NB4 (cell line): ENCODE results near the gene GCAT.

Source experiments
- MYC ChIP-seq: IDR thresholded peaks from 2 replicates; pipeline ENCODE4 v1.6.1; 2011; ENCODE audit warnings: low read depth, low read length
- POLR2A ChIP-seq: IDR thresholded peaks from 2 replicates; pipeline ENCODE4 v1.6.1; 2011; ENCODE audit warnings: mild to moderate bottlenecking; ENCODE audit not compliant: insufficient read length; ENCODE audit errors: extremely low read depth
- TF ChIP-seq, protein P1 (sequence below): IDR thresholded peaks from one replicate; pipeline ENCODE4 v1.5.1; 2012; ENCODE audit warnings: low read depth, low read length

DNA sequence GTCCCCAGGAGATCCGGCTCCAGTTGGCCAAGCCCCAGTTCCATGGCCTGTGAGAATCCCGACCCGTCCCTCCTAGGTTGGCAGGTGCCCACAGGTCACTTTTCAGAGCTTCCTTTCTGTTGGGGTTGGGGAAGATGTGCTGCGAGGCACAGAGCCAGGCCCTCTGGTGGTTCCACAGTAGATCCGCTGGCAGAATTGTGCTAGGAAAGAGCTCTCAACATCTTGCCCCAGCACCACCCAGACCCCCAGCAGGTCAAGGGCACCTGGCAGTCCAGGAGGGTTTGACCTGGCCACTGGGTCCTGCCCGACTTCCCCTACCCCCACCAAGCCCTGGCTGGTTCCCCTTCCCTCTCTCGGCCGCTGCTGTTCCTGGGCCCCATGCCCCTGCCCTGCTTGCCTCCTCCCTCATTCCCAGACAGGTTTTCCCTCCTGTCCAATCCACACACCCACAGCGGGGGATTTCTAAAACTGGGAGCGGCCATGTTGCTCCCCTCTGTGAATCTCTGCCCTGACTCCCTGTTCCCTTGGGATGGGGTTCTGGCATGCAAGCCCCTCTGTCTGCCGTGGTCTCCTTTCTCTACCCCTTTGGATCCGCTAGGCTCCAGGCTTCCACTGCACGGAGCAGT, 26.2 kb upstream of the GCAT start:
- TF ChIP-seq, protein P1, sequence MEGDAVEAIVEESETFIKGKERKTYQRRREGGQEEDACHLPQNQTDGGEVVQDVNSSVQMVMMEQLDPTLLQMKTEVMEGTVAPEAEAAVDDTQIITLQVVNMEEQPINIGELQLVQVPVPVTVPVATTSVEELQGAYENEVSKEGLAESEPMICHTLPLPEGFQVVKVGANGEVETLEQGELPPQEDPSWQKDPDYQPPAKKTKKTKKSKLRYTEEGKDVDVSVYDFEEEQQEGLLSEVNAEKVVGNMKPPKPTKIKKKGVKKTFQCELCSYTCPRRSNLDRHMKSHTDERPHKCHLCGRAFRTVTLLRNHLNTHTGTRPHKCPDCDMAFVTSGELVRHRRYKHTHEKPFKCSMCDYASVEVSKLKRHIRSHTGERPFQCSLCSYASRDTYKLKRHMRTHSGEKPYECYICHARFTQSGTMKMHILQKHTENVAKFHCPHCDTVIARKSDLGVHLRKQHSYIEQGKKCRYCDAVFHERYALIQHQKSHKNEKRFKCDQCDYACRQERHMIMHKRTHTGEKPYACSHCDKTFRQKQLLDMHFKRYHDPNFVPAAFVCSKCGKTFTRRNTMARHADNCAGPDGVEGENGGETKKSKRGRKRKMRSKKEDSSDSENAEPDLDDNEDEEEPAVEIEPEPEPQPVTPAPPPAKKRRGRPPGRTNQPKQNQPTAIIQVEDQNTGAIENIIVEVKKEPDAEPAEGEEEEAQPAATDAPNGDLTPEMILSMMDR, result no peak
- TF ChIP-seq POLR2A (no peak), MYC (no peak)
